Endodermal cell (in vitro differentiated cells): ENCODE measurements around the gene CSTPP1. TPM values are rescaled to one million over a fixed set of nuclear protein-coding genes. Genes with fewer than 3 reads are reported as not detected.

ENCODE experiments used
- DNase-seq: peaks from one replicate; pipeline ENCODE4 v3.0.0-alpha.2; 2017
- H3K27ac ChIP-seq: 2 replicates; pipeline ENCODE4 v1.5.1; 2013; ENCODE audit warnings: mild to moderate bottlenecking, low read depth, low read length, moderate library complexity
- H3K27me3 ChIP-seq: 2 replicates; pipeline ENCODE4 v1.6.1; 2013; ENCODE audit warnings: mild to moderate bottlenecking, low read length, moderate library complexity; ENCODE audit not compliant: insufficient read depth, control insufficient read depth, poor library complexity, severe bottlenecking
- H3K36me3 ChIP-seq: 2 replicates; pipeline ENCODE4 v1.7.0; 2013; ENCODE audit warnings: mild to moderate bottlenecking, low read length, moderate library complexity; ENCODE audit not compliant: control insufficient read depth, insufficient read depth
- H3K4me1 ChIP-seq: one replicate; pipeline ENCODE4 v1.7.0; 2013; ENCODE audit warnings: low read length; ENCODE audit not compliant: control insufficient read depth, insufficient read depth
- H3K4me3 ChIP-seq: 2 replicates; pipeline ENCODE4 v1.5.1; 2013; ENCODE audit warnings: mild to moderate bottlenecking, low read length, moderate library complexity
- H3K9ac ChIP-seq: 2 replicates; pipeline ENCODE4 v1.6.1; 2013; ENCODE audit warnings: mild to moderate bottlenecking, low read length, moderate library complexity; ENCODE audit not compliant: poor library complexity, severe bottlenecking; ENCODE audit errors: extremely low read depth
- H3K9me3 ChIP-seq: 2 replicates; pipeline ENCODE4 v1.6.1; 2013; ENCODE audit warnings: mild to moderate bottlenecking, low read length, moderate library complexity; ENCODE audit not compliant: control insufficient read depth
- H3K27ac Mint-ChIP-seq: 2 replicates; pipeline ENCODE4 v1.8.0; 2020; ENCODE audit warnings: mixed read lengths
- H3K27me3 Mint-ChIP-seq: 2 replicates; pipeline ENCODE4 v1.8.0; 2021; ENCODE audit warnings: mild to moderate bottlenecking, mixed read lengths; ENCODE audit not compliant: insufficient read depth
- H3K36me3 Mint-ChIP-seq: 2 replicates; pipeline ENCODE4 v1.8.0; 2020; ENCODE audit warnings: low read depth, mixed read lengths
- H3K4me1 Mint-ChIP-seq: 2 replicates; pipeline ENCODE4 v1.8.0; 2020; ENCODE audit warnings: mixed read lengths
- H3K4me3 Mint-ChIP-seq: 2 replicates; pipeline ENCODE4 v1.8.0; 2020; ENCODE audit warnings: mild to moderate bottlenecking, moderate library complexity, mixed read lengths
- H3K9me3 Mint-ChIP-seq: 2 replicates; pipeline ENCODE4 v1.8.0; 2020; ENCODE audit warnings: mild to moderate bottlenecking, mixed read lengths
- CTCF ChIP-seq: fragments of 200-600 bp; sonication (generic); conservative IDR thresholded peaks from 2 replicates; pipeline ENCODE4 v1.5.0; 2021; ENCODE audit warnings: antibody characterized with exemption, mild to moderate bottlenecking
- WGBS, 2 experiments: methylation state at CpG; one replicate each; pipeline versions ENCODE4 v1.1.5 to v1.1.7; 2013; ENCODE audit warnings: missing lambda C conversion rate in 2 of 2, mixed read lengths in 1 of 2; ENCODE audit not compliant: insufficient coverage in 1 of 2, insufficient read length in 1 of 2; 5-methylcytosine and 5-hydroxymethylcytosine counted together
- total RNA-seq, 2 donors: library from RNA; stranded (reverse); fragmentation: NEBNext Ultra II Directional in 1 of 2; extraction: Animal tissue kit (Norgen Biotek cat#: 25700) in 1 of 2; gene quantifications; 2 replicates in 1 of 2; 3 replicates in 1 of 2; pipeline ENCODE4 v1.2.1, GENCODE V29; 2021

Gene CSTPP1
- total RNA-seq, 2 donors from 2014 or later: 46.7 to 57.6 TPM

- Mint-ChIP-seq H3K36me3 (peaks cover 23% of the 10 kb centered on the region), H3K4me1 (no peaks in the 10 kb centered on the region), H3K27me3 (no peaks in the 10 kb centered on the region), H3K27ac (no peak overlapping the region), H3K4me3 (no peak overlapping the region), H3K9me3 (peaks cover 7% of the 10 kb centered on the region)
- peaks cover 6% of the 10 kb centered on the region for H3K36me3 ChIP-seq
- H3K4me3 ChIP-seq: no peak overlapping the region
- no peaks in the 10 kb centered on the region for H3K27me3 ChIP-seq
- no peaks in the 10 kb centered on the region for H3K9me3 ChIP-seq
- no peak for TF ChIP-seq CTCF
- no peaks in the 10 kb centered on the region for H3K4me1 ChIP-seq
- H3K9ac ChIP-seq: no peak overlapping the region
- 96 to 100% methylated on average over 8 to 17 of the region's 17 CpGs for WGBS, 2 experiments
- DNase-seq: peak; percentile 34
- no peak overlapping the region for H3K27ac ChIP-seq
Observed at GRCh38 chr11:46898396-46899095, 38.0 kb upstream of the CSTPP1 start.

- Histone ChIP-seq H3K4me3 (no peak overlapping the region), H3K27me3 (no peaks in the 10 kb centered on the region), H3K9me3 (no peaks in the 10 kb centered on the region), H3K36me3 (peaks cover 6% of the 10 kb centered on the region), H3K4me1 (no peaks in the 10 kb centered on the region), H3K9ac (no peak overlapping the region), H3K27ac (no peak overlapping the region)
- no peak for DNase-seq
- peaks cover 23% of the 10 kb centered on the region for H3K36me3 Mint-ChIP-seq
- WGBS, 2 experiments: 95 to 96% methylated on average over 12 to 13 of the region's 13 CpGs
- peaks cover 7% of the 10 kb centered on the region for H3K9me3 Mint-ChIP-seq
- H3K4me3 Mint-ChIP-seq: no peak overlapping the region
- H3K27me3 Mint-ChIP-seq: no peaks in the 10 kb centered on the region
- no peaks in the 10 kb centered on the region for H3K4me1 Mint-ChIP-seq
- H3K27ac Mint-ChIP-seq: no peak overlapping the region
- no peak for TF ChIP-seq CTCF
Observed at GRCh38 chr11:46899501-46900025, 37.0 kb upstream of the CSTPP1 start.

GRCh38 chr11:46900091-46900746 lies 36.3 kb upstream of the CSTPP1 start:
- no peak overlapping the region for H3K4me3 Mint-ChIP-seq
- peaks cover 2% of the 10 kb centered on the region for H3K4me1 Mint-ChIP-seq
- H3K9me3 Mint-ChIP-seq: peaks cover 7% of the 10 kb centered on the region
- TF ChIP-seq CTCF: no peak
- Histone ChIP-seq H3K9ac (no peak overlapping the region), H3K36me3 (peaks cover 6% of the 10 kb centered on the region), H3K27me3 (no peaks in the 10 kb centered on the region), H3K4me3 (no peak overlapping the region), H3K27ac (no peak overlapping the region), H3K9me3 (no peaks in the 10 kb centered on the region), H3K4me1 (no peaks in the 10 kb centered on the region)
- H3K27me3 Mint-ChIP-seq: no peaks in the 10 kb centered on the region
- DNase-seq: no peak
- peaks cover 19% of the 10 kb centered on the region for H3K36me3 Mint-ChIP-seq
- H3K27ac Mint-ChIP-seq: no peak overlapping the region
- WGBS, 2 experiments: 93 to 94% methylated on average over 10 to 13 of the region's 13 CpGs
